ENCODE results near the gene IER5L.

IER5L gene

DNA sequence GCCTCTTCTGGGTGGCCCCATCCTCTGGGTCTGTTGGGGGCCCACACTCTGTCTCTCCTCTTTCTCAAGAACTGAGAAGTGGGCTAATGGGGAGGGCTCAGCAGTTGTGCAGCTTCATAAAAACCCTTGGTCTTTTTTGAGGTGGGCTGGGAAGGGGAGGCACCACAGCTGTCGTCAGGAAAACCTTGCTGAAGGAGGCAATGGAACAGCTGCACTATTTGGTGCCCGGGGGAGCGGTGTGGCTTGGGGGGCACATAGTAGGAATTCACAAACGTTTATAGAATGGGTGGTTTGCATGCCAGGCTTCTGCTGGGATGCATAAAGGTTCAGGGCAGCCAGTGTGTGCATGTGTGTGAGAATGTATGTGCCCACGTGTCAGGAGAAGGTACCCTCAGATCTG, 3.2 kb upstream of the IER5L start:
- no peaks in the 10 kb centered on the region for H3K27me3 Mint-ChIP-seq (ENCODE audit: low read depth)
- no peaks in the 10 kb centered on the region for H3K9me3 Mint-ChIP-seq
- no peak overlapping the region for H3K27ac Mint-ChIP-seq
- H3K4me1 Mint-ChIP-seq (ENCODE audit: low read depth) = peaks cover 9% of the 10 kb centered on the region
- H3K36me3 Mint-ChIP-seq (ENCODE audit: low read depth) = no peaks in the 10 kb centered on the region
- no peak overlapping the region for H3K4me3 Mint-ChIP-seq

DNA sequence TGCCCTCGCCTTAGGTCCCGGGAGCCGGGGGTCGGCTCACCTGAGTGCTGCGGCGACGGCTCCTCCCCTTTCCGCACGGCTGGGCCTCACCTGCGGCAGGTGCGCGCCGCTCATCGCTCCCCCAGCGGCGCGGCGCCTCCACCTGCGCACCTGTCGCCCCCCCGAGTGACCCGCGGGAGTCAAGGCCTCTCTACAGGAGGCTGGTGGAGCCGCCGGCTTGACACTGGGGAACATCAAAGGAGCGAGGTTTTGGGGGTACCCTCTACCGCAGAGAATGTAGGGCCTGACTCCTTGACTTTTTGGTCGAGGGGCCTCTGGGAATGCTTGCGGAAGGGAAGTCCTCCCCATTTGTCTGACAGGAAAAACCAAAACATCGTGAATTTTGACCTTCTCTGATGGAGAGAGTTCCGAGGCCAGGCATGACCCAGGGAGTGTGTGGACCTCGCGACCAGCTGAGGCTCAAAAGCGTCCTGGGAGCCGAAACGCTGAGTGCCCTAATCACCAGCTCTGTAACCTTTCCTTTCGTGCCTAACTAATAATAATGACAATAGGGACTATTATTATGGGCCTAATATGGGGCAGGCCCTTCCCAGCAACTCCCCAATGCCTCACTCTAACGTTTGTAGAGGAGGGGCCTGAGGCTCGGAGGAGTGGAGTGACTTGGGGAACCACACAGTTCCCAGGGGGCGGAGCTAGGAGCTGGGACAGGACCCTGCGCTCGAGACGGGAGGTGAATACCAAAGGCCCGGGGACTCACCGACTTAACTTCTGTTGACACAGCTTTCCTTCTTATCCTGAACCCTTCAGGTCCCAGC, 714 bp upstream of the IER5L start:
- H3K9me3 Mint-ChIP-seq = no peaks in the 10 kb centered on the region
- peak overlapping the region; percentile 21 for H3K4me3 Mint-ChIP-seq
- H3K27me3 Mint-ChIP-seq (ENCODE audit: low read depth) = no peaks in the 10 kb centered on the region
- no peak overlapping the region for H3K27ac Mint-ChIP-seq
- no peaks in the 10 kb centered on the region for H3K36me3 Mint-ChIP-seq (ENCODE audit: low read depth)
- H3K4me1 Mint-ChIP-seq (ENCODE audit: low read depth) = peaks cover 10% of the 10 kb centered on the region

DNA sequence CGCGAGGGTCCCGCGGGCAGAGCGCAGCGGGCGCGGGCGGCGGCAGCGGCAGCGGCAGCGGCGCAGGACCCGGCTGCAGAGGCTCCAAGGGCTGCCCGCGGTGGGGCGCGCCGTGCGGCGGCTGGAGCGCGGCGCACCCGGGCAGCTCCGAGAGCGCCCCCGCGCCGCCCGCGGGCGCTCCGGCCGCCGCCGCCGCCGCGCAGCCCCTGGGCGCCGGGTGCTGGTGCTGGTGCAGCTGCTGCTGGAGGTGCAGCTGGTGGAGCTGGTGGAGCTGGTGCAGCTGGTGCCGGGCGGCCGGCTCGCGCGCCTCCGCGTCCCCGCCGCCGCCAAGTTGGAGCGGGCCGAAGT, 644 bp downstream of the IER5L start:
- peaks cover 13% of the 10 kb centered on the region for H3K4me1 Mint-ChIP-seq (ENCODE audit: low read depth)
- H3K27me3 Mint-ChIP-seq (ENCODE audit: low read depth) = peaks cover 12% of the 10 kb centered on the region
- no peak overlapping the region for H3K27ac Mint-ChIP-seq
- H3K36me3 Mint-ChIP-seq (ENCODE audit: low read depth) = no peaks in the 10 kb centered on the region
- no peaks in the 10 kb centered on the region for H3K9me3 Mint-ChIP-seq
- H3K4me3 Mint-ChIP-seq = no peak overlapping the region

DNA sequence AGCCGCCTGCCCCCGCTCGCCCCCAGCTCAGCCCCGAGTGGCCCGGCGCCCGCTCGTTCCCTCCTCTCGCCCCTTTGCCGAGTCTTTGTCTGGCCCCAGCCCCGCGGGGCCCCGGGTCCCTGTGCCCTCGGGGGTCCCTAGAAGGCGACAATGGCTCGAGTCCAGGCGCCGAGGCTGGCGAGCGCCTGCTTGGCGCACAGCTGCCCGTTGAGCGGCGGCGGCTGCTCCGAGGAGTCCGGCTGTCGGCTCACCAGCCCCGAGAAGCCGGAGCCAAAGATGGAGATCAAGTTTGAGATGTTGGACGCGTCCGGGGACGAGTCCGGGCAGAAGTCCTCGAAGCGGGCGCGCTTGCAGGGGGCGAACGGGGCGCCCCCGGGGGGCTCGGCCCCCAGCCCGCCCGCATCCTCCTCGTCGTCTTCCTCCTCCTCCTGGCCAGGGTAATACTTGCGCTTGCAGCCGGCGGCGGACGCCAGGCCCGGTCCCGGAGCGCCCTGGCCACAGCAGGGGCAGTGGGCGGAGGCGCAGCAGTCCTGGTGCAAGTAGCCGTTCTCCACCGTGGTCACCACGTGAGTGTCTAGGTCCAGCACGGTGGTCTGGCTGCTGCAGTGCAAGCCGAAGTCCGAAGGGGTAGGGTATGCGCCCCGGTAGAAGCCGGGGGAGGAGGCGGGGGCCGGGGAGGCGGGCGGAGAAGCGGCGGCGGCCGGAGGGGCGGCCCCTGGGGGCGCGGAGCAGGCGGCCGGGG, 1.2 kb downstream of the IER5L start:
- no peaks in the 10 kb centered on the region for H3K9me3 Mint-ChIP-seq
- peaks cover 17% of the 10 kb centered on the region for H3K27me3 Mint-ChIP-seq (ENCODE audit: low read depth)
- H3K4me1 Mint-ChIP-seq (ENCODE audit: low read depth) = peaks cover 13% of the 10 kb centered on the region
- H3K27ac Mint-ChIP-seq = peak overlapping the region; percentile 15
- peak overlapping the region; percentile 84 for H3K4me3 Mint-ChIP-seq
- H3K36me3 Mint-ChIP-seq (ENCODE audit: low read depth) = no peaks in the 10 kb centered on the region

DNA sequence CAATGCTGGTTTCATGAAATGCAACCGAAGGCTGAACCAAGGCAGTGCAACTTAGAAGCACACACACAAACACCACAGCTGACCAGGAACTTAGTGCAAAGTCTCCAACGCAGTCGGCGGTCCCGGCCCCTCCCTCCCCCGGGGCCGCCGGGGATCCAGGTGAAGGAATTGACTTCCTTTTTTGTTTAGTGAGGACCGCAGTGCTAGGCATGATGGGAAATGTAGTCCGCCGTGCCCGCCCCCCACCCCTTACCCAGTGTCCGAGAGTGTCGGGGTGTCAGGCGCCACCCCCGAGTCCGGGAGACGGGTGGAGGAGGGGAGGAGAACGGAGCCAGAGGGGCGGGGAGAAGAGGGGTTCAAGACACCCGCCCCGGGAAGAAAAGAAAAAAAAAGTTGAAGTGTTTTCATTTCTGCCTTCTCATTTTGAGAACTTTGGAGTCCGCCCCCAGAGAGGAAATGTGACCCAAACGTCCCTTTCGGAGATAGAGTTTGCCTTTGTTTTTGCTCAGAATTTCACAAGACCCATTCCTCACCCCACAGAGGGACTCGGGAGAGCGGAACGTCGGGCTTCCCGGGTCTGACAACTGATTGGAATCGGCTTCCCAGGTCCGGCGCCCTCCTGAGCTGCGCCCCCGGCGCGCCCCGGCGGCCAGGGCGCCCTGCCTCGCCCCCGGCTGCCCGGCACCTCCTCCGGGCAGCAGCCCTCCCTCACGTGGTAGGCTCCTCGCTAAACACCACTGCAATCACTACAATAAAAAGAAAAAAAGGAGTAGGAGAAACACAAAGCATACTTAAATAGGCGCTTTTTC, 2.0 kb downstream of the IER5L start:
- H3K4me3 Mint-ChIP-seq = peak overlapping the region; percentile 84
- H3K27me3 Mint-ChIP-seq (ENCODE audit: low read depth) = peaks cover 17% of the 10 kb centered on the region
- peaks cover 13% of the 10 kb centered on the region for H3K4me1 Mint-ChIP-seq (ENCODE audit: low read depth)
- H3K27ac Mint-ChIP-seq = peak overlapping the region; percentile 86
- no peaks in the 10 kb centered on the region for H3K9me3 Mint-ChIP-seq
- H3K36me3 Mint-ChIP-seq (ENCODE audit: low read depth) = no peaks in the 10 kb centered on the region

DNA sequence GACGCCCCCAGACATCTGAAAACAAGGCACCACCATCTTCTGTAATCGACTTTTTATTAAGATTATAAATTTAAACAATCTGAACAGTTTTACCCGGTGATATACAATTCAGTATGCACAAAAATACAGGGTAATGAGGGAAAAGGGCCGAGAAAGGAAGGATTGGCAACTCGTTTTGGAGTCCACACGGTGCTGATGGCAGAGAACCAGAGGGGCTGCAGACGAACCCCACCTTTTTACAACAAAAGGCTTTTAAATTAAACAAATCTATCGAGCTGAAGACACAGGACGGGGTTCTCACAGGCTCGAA, 2.6 kb downstream of the IER5L start:
- Mint-ChIP-seq H3K27ac (peak overlapping the region; percentile 86), H3K4me3 (peak overlapping the region; percentile 84), H3K36me3 (ENCODE audit: low read depth) (no peaks in the 10 kb centered on the region), H3K9me3 (no peaks in the 10 kb centered on the region), H3K4me1 (ENCODE audit: low read depth) (peaks cover 13% of the 10 kb centered on the region), H3K27me3 (ENCODE audit: low read depth) (peaks cover 17% of the 10 kb centered on the region)

DNA sequence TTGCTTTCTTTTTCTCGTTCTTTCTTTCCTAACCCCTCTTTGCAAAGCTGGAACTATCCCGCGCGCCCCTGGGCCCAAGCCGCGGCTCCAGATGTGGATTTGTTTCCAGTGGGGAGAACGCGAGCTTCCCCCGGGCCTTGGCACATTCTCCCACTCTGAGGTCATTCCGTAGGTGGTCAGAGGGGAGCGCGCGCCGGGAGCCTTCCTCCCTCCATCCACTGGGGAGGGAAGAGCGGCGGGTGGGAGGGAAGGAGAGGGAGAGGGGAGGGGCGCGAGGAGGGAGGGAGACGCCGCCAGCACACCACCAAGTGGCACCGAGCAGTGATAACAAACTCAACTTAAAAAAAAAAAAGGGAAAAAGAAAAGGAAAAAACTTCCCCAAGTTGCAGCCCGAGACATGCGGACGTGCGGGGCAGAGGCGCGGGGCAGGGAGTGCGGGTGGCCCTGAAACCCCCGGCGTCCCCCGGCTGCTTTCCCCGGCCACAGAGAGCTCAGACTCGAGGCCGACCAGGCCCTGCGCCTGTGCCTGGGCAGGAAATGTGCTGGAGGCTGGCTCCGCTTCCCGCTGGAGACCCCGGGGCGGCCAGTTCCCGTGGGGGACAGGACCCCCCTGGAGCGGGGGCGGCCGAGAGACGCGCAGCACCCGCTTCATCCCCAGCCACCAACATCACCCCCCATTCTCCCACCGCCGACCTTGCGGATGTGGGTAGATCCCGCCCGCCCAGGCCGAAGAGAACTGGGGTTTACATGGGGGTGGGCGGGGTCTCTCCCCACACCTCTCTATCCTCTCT, 3.1 kb downstream of the IER5L start:
- Mint-ChIP-seq H3K27ac (peak overlapping the region; percentile 86), H3K27me3 (ENCODE audit: low read depth) (peaks cover 17% of the 10 kb centered on the region), H3K4me1 (ENCODE audit: low read depth) (peaks cover 17% of the 10 kb centered on the region), H3K4me3 (peak overlapping the region; percentile 84), H3K36me3 (ENCODE audit: low read depth) (no peaks in the 10 kb centered on the region), H3K9me3 (no peaks in the 10 kb centered on the region)

DNA sequence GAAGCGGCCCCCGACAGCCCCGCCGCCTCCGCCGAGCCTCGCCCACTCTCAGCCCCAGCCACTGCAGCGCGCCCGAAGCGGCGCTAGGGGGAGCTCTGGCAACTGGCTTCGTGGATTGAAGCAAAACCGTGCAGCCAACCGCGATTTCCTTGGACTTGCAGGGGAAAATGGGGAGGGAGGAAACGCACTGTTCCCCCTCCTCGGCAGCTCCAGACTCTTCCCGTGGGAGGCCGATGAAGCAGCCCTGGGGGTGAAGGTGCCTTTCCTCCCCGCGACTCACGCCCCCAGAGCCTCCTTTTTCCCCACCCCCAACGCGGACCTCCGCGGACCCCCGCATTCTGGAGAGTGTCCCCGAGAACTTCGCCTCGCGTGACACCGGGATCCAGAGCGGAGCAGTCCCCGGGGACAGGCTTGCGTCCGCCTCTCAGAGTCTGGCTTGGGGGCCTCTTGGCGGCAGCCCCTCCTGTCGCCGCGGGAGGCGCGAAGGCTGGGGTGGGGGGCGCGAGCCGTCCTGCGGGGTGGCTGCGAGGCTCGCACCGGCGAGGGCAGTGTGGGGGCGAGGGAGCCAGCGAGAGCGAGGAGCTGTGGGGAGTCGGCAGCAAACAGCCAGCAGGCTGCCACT, 3.8 kb downstream of the IER5L start:
- Mint-ChIP-seq H3K9me3 (no peaks in the 10 kb centered on the region), H3K27ac (peak overlapping the region; percentile 67), H3K36me3 (ENCODE audit: low read depth) (no peaks in the 10 kb centered on the region), H3K27me3 (ENCODE audit: low read depth) (peaks cover 17% of the 10 kb centered on the region), H3K4me1 (ENCODE audit: low read depth) (peaks cover 18% of the 10 kb centered on the region), H3K4me3 (peak overlapping the region; percentile 81)

DNA sequence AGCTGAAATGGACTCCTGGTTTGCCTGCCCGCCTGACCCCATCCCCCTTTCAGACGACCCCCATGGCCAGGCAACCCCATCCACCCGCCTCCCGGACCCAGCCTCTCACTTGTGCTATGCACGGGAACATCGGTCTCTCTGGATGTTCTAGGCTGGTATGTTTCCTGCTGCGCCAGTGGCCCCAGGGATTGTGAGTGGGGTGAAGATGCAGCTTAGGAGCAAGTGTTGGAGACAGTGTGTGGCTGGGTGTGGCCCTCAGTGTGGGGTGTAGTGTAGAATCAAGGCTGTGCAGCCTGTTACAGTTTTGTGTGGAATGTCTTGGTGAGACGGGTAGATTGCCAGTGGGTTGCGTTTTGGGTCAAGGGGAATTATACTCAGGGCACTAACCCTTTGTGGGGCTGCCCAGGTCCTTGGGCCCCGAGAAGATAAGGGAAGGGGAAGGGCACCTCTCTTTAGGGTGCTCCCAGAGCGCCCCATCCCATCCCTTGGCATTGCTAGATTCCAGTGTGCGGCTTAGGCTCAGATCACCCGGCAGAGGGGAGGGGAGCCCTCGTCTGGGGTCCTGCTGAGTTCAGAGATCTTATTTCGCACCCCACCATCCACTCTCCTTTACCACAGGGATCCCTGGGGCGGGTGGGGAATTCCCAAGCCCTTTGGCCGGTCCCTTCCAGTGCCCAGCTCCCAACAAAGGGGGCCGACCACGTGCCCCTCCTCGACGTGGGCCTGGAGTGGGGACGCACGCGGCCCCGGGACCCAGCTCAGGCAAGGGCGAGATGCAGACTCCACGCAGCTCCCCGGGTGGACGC, 4.6 kb downstream of the IER5L start:
- H3K9me3 Mint-ChIP-seq = no peaks in the 10 kb centered on the region
- H3K27me3 Mint-ChIP-seq (ENCODE audit: low read depth) = peaks cover 17% of the 10 kb centered on the region
- no peak overlapping the region for H3K27ac Mint-ChIP-seq
- H3K4me1 Mint-ChIP-seq (ENCODE audit: low read depth) = peaks cover 15% of the 10 kb centered on the region
- no peaks in the 10 kb centered on the region for H3K36me3 Mint-ChIP-seq (ENCODE audit: low read depth)
- H3K4me3 Mint-ChIP-seq = peak overlapping the region; percentile 64

DNA sequence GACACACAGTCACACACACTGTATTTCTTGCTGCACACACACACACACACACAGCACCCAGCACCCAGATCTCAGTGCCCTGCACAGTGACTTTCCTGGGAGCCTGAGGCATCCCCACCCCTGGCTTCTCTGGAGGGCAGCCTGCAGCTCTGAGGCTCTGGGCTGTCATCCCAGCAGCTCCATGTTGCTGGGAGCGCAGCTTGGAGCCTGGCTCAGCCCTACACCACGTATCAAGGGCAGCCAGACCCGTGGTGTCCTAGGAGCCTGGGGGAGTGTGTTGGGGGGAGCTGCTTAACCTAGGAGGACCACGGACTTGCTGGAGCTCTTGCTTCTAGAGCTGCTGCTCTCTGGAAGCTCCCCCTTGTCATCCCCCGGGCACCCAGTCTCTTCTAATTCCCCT, 5.2 kb downstream of the IER5L start:
- Mint-ChIP-seq H3K4me1 (ENCODE audit: low read depth) (peaks cover 18% of the 10 kb centered on the region), H3K9me3 (no peaks in the 10 kb centered on the region), H3K27me3 (ENCODE audit: low read depth) (peaks cover 17% of the 10 kb centered on the region), H3K4me3 (no peak overlapping the region), H3K36me3 (ENCODE audit: low read depth) (no peaks in the 10 kb centered on the region), H3K27ac (no peak overlapping the region)

DNA sequence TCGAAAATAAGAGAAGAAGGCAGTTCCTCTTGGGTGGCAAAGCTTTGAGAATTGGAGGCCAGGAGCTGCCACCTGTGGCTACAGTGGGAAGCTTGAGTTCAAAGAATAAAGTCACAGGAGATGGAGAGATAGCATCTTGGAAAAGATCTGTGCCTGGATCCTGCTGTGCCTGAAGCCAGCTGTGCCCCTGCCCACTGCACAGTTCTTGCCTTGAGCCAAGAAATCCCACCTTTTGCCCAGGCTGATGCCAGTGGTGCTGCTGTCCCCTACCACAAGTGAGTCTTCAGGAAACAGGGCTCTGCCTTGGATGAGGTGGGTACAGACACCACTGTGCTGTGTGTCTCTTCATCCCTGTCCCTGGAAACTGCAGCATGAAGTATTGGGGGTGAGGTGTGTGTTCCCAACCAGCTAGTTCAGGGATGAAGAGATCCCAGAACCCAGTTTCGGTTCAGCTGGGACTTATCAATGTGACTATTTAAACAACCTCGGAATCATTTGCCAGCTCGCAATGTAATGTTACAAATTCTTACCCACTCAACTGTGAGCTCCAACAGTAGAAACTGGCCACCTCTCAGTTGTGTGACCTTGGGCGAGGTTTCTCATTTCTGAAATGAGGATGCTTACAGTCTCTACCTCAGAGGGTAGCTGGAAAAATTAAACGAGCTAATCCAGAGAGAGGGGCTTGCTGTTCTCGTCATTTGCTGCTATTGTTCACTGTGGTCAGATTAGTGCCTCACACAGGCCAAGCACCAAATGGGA, 5.9 kb downstream of the IER5L start:
- Mint-ChIP-seq H3K4me3 (no peak overlapping the region), H3K9me3 (no peaks in the 10 kb centered on the region), H3K36me3 (ENCODE audit: low read depth) (no peaks in the 10 kb centered on the region), H3K4me1 (ENCODE audit: low read depth) (peaks cover 23% of the 10 kb centered on the region), H3K27me3 (ENCODE audit: low read depth) (peaks cover 17% of the 10 kb centered on the region), H3K27ac (no peak overlapping the region)

DNA sequence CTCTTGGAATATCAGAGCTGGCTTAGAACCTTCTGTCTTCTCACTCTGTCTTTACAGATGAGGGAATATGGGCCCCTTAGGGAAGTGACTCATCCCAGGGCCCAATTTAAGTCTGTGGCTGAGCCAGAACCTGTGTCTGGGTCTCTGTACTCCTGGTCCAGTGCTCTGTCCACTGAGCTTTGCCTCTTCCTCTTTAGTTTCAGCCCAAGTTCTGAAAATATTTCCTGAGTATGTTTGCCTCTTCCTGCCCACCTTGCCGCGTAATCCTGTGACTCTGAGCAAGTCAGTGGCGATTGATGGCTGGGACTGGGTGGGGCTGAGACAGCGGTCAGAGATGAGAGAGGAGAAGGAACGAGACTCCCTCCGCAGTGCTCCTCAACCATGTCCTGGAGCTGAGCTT, 7.8 kb downstream of the IER5L start:
- H3K36me3 Mint-ChIP-seq (ENCODE audit: low read depth) = no peaks in the 10 kb centered on the region
- H3K9me3 Mint-ChIP-seq = no peaks in the 10 kb centered on the region

More for the DNA sequence above, 7.8 kb downstream of the IER5L start:
- Mint-ChIP-seq H3K27me3 (ENCODE audit: low read depth) (peaks cover 17% of the 10 kb centered on the region), H3K4me3 (no peak overlapping the region), H3K4me1 (ENCODE audit: low read depth) (peaks cover 19% of the 10 kb centered on the region), H3K27ac (no peak overlapping the region)

Data from T-helper 1 cell treated with Interleukin-12 subunit alpha and Interleukin-12 subunit beta and Interleukin-4 antibody, amounts not matched to agents 30 μg/mL and 1 μg/mL, for 36 hours (primary cell).